Tibial nerve (tissue), 3 donors: ENCODE data around the gene LPCAT2.

Experiments
- CTCF ChIP-seq, 5 experiments: fragments of 200-600 bp in 3 of 5; fragments of 450-650 bp in 2 of 5; sonication (generic) in 3 of 5; IDR thresholded peaks; one replicate each; pipeline ENCODE4 v1.5.1; 2016 to 2019; ENCODE audit warnings: antibody characterized with exemption in 5 of 5, mild to moderate bottlenecking in 3 of 5, moderate library complexity in 2 of 5
- POLR2A ChIP-seq, 2 donors: fragments of 450-650 bp; IDR thresholded peaks; one replicate each; pipeline ENCODE4 v1.6.1; 2017; ENCODE audit warnings: antibody characterized with exemption in 2 of 2, mild to moderate bottlenecking in 2 of 2, moderate library complexity in 2 of 2

GRCh38 chr16:55479430-55480140 lies 29.3 kb upstream of the LPCAT2 start:
- TF ChIP-seq POLR2A (IDR thresholded peaks at IDR 0.05) (no peak), CTCF (IDR thresholded peaks at IDR 0.05) (no peak)
